ENCODE measurements around the gene CTU2.
A peak's percentile ranks its signal among the peaks of the same experiment; 100 is the strongest.

Gene CTU2

GRCh38 chr16:88761830-88762229, 55.5 kb downstream of the CTU2 start:
- no peaks in the 10 kb centered on the region for H3K9me3 ChIP-seq (ENCODE audit: control insufficient read depth, insufficient read depth, low read depth, low read length)
- TF ChIP-seq ZNF558 (tag by site-specific recombination; IDR thresholded peaks at IDR 0.05) (no peak), ZNF211 (tag by site-specific recombination; IDR thresholded peaks at IDR 0.05; ENCODE audit: low read depth) (no peak), ZNF701 (tag by site-specific recombination; IDR thresholded peaks at IDR 0.05) (no peak), ZNF544 (tag by site-specific recombination; IDR thresholded peaks at IDR 0.05) (no peak), ZNF324 (tag by site-specific recombination; IDR thresholded peaks at IDR 0.05) (no peak), EGR2 (tag by site-specific recombination; IDR thresholded peaks at IDR 0.05; ENCODE audit: low read depth) (no peak)
- POLR2A ChIA-PET: interaction anchor here (1.2 to 2.0 kb wide), 2 partner anchors 9 to 23 kb away, joined by 5 to 6 read pairs; partner anchors contain the start of gene PIEZO1
- peaks cover 8% of the 10 kb centered on the region for H3K4me1 ChIP-seq (ENCODE audit: control insufficient read depth, insufficient read depth, low read length)
- no peaks in the 10 kb centered on the region for H3K36me3 ChIP-seq (ENCODE audit: control insufficient read depth in 2 of 2, insufficient read depth in 1 of 2, low read length in 2 of 2)
- H3K4me3 ChIP-seq (ENCODE audit: low read depth, low read length): no peak overlapping the region
- CTCF ChIA-PET: interaction anchor here (0.7 to 3.2 kb wide), 4 partner anchors 19 to 25 kb away, joined by 3 to 25 read pairs (median 6); no protein-coding TSS in a partner anchor
- H3K27ac ChIP-seq (ENCODE audit: extremely low read depth, low read depth, low read length): no peak overlapping the region

- H3K27ac ChIP-seq (ENCODE audit: extremely low read depth, low read depth, low read length): no peak overlapping the region
- peak; percentile 71 for TF ChIP-seq ZIC2 (tag by site-specific recombination; IDR thresholded peaks at IDR 0.05)
- no peak for TF ChIP-seq ZNF121 (tag by site-specific recombination; IDR thresholded peaks at IDR 0.05)
- TF ChIP-seq GLIS2 (tag by site-specific recombination; IDR thresholded peaks at IDR 0.05): peak; percentile 57
- TF ChIP-seq ZNF138 (tag by site-specific recombination; IDR thresholded peaks at IDR 0.05; ENCODE audit: borderline replicate concordance): no peak
- TF ChIP-seq SCRT2 (tag by site-specific recombination; IDR thresholded peaks at IDR 0.05): no peak
- peak; percentile 50; the same call in 1 of the 2 replicates for TF ChIP-seq GLIS1 (tag by site-specific recombination; IDR thresholded peaks at IDR 0.05)
- no peak for TF ChIP-seq ZNF302 (tag by site-specific recombination; IDR thresholded peaks at IDR 0.05; ENCODE audit: low read depth)
- TF ChIP-seq ZNF548 (tag by site-specific recombination; IDR thresholded peaks at IDR 0.05): no peak
- no peak for TF ChIP-seq ZBTB48 (tag by site-specific recombination; IDR thresholded peaks at IDR 0.05)
- TF ChIP-seq, protein P1, sequence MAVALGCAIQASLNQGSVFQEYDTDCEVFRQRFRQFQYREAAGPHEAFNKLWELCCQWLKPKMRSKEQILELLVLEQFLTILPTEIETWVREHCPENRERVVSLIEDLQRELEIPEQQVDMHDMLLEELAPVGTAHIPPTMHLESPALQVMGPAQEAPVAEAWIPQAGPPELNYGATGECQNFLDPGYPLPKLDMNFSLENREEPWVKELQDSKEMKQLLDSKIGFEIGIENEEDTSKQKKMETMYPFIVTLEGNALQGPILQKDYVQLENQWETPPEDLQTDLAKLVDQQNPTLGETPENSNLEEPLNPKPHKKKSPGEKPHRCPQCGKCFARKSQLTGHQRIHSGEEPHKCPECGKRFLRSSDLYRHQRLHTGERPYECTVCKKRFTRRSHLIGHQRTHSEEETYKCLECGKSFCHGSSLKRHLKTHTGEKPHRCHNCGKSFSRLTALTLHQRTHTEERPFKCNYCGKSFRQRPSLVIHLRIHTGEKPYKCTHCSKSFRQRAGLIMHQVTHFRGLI (tag by site-specific recombination; IDR thresholded peaks at IDR 0.05): no peak
- TF ChIP-seq EGR2 (tag by site-specific recombination; IDR thresholded peaks at IDR 0.05; ENCODE audit: low read depth): no peak
- no peak for TF ChIP-seq ZNF785 (tag by site-specific recombination; IDR thresholded peaks at IDR 0.05)
- TF ChIP-seq, protein P2, sequence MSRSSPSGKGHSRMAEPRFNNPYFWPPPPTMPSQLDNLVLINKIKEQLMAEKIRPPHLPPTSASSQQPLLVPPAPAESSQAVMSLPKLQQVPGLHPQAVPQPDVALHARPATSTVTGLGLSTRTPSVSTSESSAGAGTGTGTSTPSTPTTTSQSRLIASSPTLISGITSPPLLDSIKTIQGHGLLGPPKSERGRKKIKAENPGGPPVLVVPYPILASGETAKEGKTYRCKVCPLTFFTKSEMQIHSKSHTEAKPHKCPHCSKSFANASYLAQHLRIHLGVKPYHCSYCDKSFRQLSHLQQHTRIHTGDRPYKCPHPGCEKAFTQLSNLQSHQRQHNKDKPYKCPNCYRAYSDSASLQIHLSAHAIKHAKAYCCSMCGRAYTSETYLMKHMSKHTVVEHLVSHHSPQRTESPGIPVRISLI (tag by site-specific recombination; IDR thresholded peaks at IDR 0.05): no peak
- TF ChIP-seq ZNF629 (tag by site-specific recombination; IDR thresholded peaks at IDR 0.05): no peak
- TF ChIP-seq HIC1 (tag by site-specific recombination; IDR thresholded peaks at IDR 0.05): peak; percentile 29; the same call in 1 of the 2 replicates
- no peak for TF ChIP-seq YY2 (tag by site-specific recombination; IDR thresholded peaks at IDR 0.05)
- no peak for TF ChIP-seq ZNF174 (tag by site-specific recombination; IDR thresholded peaks at IDR 0.05)
Measured at GRCh38 chr16:88762258-88762870, 56.1 kb downstream of the CTU2 start.

More at GRCh38 chr16:88762258-88762870, 56.1 kb downstream of the CTU2 start:
- H3K4me1 ChIP-seq (ENCODE audit: control insufficient read depth, insufficient read depth, low read length): peaks cover 8% of the 10 kb centered on the region
- no peaks in the 10 kb centered on the region for H3K9me3 ChIP-seq (ENCODE audit: control insufficient read depth, insufficient read depth, low read depth, low read length)
- no peak overlapping the region for H3K4me3 ChIP-seq (ENCODE audit: low read depth, low read length)
- no peaks in the 10 kb centered on the region for H3K36me3 ChIP-seq (ENCODE audit: control insufficient read depth in 2 of 2, insufficient read depth in 1 of 2, low read length in 2 of 2)
- POLR2A ChIA-PET: interaction anchor here (1.2 to 2.0 kb wide), 2 partner anchors 9 to 23 kb away, joined by 5 to 6 read pairs; partner anchors contain the start of gene PIEZO1
- CTCF ChIA-PET: interaction anchor here (0.7 to 3.2 kb wide), 5 partner anchors 9 to 25 kb away, joined by 3 to 25 read pairs (median 8); no protein-coding TSS in a partner anchor

All from HEK293 (cell line).